ENCODE data around the gene RAB28.

Gene RAB28

DNA sequence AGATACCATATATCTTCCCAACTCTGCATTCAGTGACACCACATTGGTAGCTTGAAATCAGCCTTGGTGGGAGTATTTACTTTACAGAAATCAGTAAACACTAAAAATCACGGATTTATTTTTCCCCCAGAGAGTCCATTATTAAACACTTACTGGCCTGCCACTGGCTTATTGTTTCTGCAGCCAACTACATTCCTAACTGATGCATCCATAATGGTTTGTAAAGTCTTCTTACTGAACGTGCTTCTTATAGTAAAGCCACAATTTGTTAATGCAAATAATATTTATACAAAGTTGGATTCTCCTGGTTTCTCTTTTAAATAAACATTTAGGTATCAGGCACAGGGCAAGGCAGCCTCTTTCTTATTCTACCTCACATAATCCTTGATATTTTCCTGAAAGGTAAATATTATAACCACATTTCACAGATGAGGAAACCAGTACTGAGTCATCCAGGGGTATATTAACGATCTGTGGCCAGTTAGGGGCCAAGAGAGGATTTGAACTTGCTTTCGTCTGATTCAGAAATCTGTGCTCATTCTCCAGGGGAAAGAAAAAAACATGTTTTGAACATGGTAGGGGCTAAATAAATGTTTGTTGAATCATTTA, 136.5 kb downstream of the RAB28 start:
- ChIA-PET POLR2A (no interaction called here), CTCF (no interaction called here)
- DNase-seq (ENCODE audit: extremely low spot score): no peak
- TF ChIP-seq, protein P1, sequence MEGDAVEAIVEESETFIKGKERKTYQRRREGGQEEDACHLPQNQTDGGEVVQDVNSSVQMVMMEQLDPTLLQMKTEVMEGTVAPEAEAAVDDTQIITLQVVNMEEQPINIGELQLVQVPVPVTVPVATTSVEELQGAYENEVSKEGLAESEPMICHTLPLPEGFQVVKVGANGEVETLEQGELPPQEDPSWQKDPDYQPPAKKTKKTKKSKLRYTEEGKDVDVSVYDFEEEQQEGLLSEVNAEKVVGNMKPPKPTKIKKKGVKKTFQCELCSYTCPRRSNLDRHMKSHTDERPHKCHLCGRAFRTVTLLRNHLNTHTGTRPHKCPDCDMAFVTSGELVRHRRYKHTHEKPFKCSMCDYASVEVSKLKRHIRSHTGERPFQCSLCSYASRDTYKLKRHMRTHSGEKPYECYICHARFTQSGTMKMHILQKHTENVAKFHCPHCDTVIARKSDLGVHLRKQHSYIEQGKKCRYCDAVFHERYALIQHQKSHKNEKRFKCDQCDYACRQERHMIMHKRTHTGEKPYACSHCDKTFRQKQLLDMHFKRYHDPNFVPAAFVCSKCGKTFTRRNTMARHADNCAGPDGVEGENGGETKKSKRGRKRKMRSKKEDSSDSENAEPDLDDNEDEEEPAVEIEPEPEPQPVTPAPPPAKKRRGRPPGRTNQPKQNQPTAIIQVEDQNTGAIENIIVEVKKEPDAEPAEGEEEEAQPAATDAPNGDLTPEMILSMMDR (IDR thresholded peaks at IDR 0.05; ENCODE audit: control extremely low read depth, extremely low read depth, low read depth, missing control alignments): no peak

DNA sequence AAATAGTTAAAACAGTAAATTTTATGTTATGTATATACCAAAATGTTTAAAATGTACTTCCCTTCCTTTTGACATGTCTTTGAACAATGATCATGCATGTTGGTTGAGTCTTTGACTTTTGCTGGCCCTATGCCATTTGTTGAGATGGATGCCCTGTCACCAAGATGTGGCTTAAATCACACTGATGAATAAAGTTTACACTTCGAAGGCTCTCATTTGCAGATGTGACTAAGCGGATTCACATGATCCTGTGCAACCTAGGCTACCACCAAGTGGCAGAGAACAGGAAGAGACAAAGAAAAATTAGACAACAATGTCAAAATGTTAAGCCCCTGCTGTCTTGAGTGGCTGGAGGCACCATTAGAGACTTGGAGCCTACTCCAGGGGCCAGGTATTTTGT, 139.9 kb downstream of the RAB28 start:
- POLR2A ChIA-PET: no interaction called here

DNA sequence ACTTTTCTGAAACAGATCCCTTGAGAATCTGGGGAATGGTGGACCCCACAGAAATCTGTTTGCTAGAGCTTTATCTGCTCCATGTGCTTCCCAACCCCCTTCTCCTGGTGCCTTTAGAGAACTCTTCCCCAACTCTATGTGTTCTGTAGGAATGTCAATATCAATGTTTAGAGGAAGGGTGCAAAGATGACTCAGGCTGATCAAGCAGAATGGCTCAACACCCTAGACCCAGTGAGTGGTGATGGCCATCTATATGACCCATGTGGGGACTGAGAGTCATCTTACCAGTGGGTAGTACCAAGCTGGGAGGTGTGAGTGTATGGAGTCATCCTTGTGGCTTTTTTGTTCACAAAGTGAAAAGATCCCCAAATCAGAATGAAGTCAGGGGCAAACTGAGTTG, 143.5 kb downstream of the RAB28 start:
- ChIA-PET POLR2A (no interaction called here), CTCF (no interaction called here)
- DNase-seq (ENCODE audit: extremely low spot score): no peak

More for the DNA sequence above, 139.9 kb downstream of the RAB28 start:
- TF ChIP-seq, protein P1 (IDR thresholded peaks at IDR 0.05; ENCODE audit: control extremely low read depth, extremely low read depth, low read depth, missing control alignments): no peak
- CTCF ChIA-PET: no interaction called here
- no peak for DNase-seq (ENCODE audit: extremely low spot score)

DNA sequence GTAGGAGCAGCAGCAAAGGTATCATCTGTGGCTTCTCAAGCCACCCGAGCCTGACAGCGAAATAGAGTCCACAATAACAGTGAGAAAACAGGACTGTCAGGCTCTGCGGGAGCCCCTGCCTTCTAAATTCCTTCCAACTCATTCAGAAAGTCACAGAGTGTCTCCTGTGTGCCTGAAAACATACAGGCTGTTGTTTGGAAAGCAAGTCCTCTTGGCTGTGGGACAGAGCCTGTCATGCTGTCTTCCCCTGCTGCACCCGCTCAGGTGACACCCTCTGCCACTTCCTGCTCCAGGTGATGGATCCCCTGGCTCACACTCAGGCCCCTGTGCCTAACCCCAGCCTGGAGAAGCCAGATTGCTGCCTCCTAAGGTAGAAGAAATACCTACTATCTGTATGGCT, 152.3 kb downstream of the RAB28 start:
- DNase-seq (ENCODE audit: extremely low spot score): no peak
- POLR2A ChIA-PET: no interaction called here
- CTCF ChIA-PET: no interaction called here
- TF ChIP-seq, protein P1 (IDR thresholded peaks at IDR 0.05; ENCODE audit: control extremely low read depth, extremely low read depth, low read depth, missing control alignments): no peak

More for the DNA sequence above, 143.5 kb downstream of the RAB28 start:
- TF ChIP-seq, protein P1 (IDR thresholded peaks at IDR 0.05; ENCODE audit: control extremely low read depth, extremely low read depth, low read depth, missing control alignments): no peak

DNA sequence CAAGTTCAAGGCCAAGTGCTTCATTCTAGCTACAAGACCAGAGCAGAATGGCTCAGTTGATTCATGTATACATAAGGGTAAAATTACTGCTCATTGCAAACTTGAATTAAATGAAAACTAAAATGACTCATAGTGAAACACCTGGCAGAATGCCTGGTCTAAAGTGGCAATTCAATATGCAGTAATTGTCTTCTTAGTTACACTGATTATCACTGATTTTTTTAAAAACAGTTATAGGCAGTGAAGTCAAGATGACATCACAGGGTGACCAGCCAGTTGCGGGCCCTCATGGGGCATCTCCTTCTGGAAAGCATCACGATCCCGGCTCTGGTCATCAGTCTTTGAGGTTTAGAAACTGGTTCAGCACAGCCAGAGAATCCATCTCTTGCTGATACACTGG, 154.2 kb downstream of the RAB28 start:
- ChIA-PET POLR2A (no interaction called here), CTCF (no interaction called here)
- no peak for DNase-seq (ENCODE audit: extremely low spot score)
- TF ChIP-seq, protein P1 (IDR thresholded peaks at IDR 0.05; ENCODE audit: control extremely low read depth, extremely low read depth, low read depth, missing control alignments): no peak

DNA sequence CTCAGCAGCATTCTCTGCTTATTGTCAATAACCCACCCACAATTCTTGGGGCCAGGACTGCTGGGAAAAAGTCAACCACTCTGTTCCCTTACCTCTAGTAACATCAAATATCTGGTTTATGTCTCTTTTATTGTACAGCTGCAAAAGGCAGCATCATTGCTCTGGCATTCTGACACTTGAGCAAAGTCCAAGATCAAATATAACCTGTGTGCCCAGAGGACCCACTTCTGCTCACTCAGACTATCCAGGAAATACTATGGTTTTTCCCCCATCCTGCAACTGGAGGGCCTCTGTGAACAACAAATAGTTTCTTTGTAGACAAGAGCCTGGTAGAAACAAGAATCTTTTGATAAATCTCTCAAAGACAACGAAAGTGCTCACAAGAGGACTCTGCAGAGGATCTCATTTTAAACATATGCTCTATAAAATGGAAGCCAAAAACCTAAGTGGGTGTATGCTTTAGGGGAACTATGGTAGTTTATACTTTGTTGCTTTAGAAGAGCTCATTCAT, 154.7 kb downstream of the RAB28 start:
- no peak for DNase-seq (ENCODE audit: extremely low spot score)
- POLR2A ChIA-PET: no interaction called here
- CTCF ChIA-PET: no interaction called here
- TF ChIP-seq, protein P1 (IDR thresholded peaks at IDR 0.05; ENCODE audit: control extremely low read depth, extremely low read depth, low read depth, missing control alignments): no peak

Measured in GM10248 (cell line).